AG04450 (cell line): Measurements from ENCODE around the gene CIITA. TPM values are rescaled to one million over a fixed set of nuclear protein-coding genes. Genes with fewer than 3 reads are reported as not detected.
"Not testable (repeated sequence)": the region's sequence is repeated elsewhere in the genome, so short reads cannot be mapped to it uniquely, and the experiment has no call there.

ENCODE experiments used
- CTCF ChIA-PET: fragments of 300-600, 350-600 bp; formaldehyde crosslinking; extraction: SDS; loops from one replicate; lab custom pipeline; 2022; ENCODE audit warnings: antibody characterized with exemption, inconsistent platforms; lab: Charles Lee
- POLR2A ChIA-PET: fragments of 350-600 bp; formaldehyde crosslinking; extraction: SDS; loops from one replicate; lab custom pipeline; 2021; ENCODE audit warnings: antibody characterized with exemption, inconsistent platforms; lab: Yijun Ruan, JAX
- DNase-seq: peaks from one replicate; pipeline ENCODE4 v3.0.0-alpha.2; 2011; ENCODE audit warnings: low read depth, low spot score
- H3K27ac ChIP-seq: one replicate; pipeline ENCODE4 v1.5.1; 2012; ENCODE audit warnings: low read depth, low read length, control low read depth
- H3K27me3 ChIP-seq: one replicate; pipeline ENCODE4 v1.6.0; 2012; ENCODE audit warnings: low read length; ENCODE audit not compliant: control insufficient read depth, insufficient read depth
- H3K4me3 ChIP-seq: 2 replicates; pipeline ENCODE4 v1.5.1; 2011; ENCODE audit warnings: mild to moderate bottlenecking, low read depth, low read length, control low read depth
- H3K9me3 ChIP-seq: 2 replicates; pipeline ENCODE4 v1.5.1; 2012; ENCODE audit warnings: low read length; ENCODE audit not compliant: control insufficient read depth, insufficient read depth
- polyA plus RNA-seq: library from polyadenylated mRNA; depleted of rRNA; stranded (reverse); fragments of >200 nt; gene quantifications from 2 replicates; pipeline ENCODE4 v1.2.3, GENCODE V29; 2011
- TF ChIP-seq, protein P1 (sequence below): IDR thresholded peaks from 2 replicates; pipeline ENCODE4 v1.5.1; 2011; ENCODE audit warnings: low read depth, low read length, control low read depth, inconsistent platforms

CIITA gene
- polyA plus RNA-seq, 1 experiment, result 0.04 TPM

DNA sequence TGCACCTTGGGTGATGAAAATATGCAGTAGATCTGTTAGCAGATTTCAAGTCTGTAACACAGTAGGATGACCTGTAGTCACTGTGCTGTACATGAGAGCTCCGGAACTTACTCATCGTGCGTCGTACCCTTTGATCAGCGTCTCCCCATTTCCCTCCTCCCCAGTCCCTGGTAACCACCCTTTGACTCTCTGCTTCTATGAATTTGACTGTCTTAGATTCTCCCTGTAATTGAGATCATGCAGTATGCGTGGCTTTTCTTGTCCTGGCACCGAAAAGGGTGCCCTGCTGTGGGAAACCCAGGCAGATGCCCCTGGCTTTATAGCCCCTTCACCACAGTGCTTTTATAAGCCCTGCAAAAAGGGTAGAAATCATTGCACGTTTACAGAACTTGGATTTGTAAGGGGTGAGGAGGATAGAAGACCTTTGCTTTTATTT, 87.9 kb downstream of the CIITA start:
- Histone ChIP-seq H3K9me3 (no peaks in the 10 kb centered on the region), H3K27ac (no peak overlapping the region), H3K4me3 (no peak overlapping the region), H3K27me3 (no peaks in the 10 kb centered on the region)
- no peak for DNase-seq
- ChIA-PET CTCF (interaction anchor here (0.5 to 5.7 kb wide), 15 partner anchors 11 to 423 kb away, joined by 3 to 92 read pairs (median 7); partner anchors contain the start of gene SOCS1), POLR2A (interaction anchor here (1.3 to 4.3 kb wide), 2 partner anchors 287 to 291 kb away, joined by 7 to 39 read pairs; partner anchors contain the start of gene SOCS1)
- TF ChIP-seq, protein P1, sequence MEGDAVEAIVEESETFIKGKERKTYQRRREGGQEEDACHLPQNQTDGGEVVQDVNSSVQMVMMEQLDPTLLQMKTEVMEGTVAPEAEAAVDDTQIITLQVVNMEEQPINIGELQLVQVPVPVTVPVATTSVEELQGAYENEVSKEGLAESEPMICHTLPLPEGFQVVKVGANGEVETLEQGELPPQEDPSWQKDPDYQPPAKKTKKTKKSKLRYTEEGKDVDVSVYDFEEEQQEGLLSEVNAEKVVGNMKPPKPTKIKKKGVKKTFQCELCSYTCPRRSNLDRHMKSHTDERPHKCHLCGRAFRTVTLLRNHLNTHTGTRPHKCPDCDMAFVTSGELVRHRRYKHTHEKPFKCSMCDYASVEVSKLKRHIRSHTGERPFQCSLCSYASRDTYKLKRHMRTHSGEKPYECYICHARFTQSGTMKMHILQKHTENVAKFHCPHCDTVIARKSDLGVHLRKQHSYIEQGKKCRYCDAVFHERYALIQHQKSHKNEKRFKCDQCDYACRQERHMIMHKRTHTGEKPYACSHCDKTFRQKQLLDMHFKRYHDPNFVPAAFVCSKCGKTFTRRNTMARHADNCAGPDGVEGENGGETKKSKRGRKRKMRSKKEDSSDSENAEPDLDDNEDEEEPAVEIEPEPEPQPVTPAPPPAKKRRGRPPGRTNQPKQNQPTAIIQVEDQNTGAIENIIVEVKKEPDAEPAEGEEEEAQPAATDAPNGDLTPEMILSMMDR, result no peak

- H3K27ac ChIP-seq, result no peak overlapping the region
- H3K9me3 ChIP-seq, result no peaks in the 10 kb centered on the region
- POLR2A ChIA-PET, result interaction anchor here (1.3 to 4.3 kb wide), 2 partner anchors 286 to 290 kb away, joined by 7 to 39 read pairs; partner anchors contain the start of gene SOCS1
- CTCF ChIA-PET, result interaction anchor here (2.8 to 5.7 kb wide), 3 partner anchors 11 to 389 kb away, joined by 19 to 92 read pairs (median 47); partner anchors contain the start of gene SOCS1
- TF ChIP-seq, protein P1, result no peak
- H3K4me3 ChIP-seq, result no peak overlapping the region
- DNase-seq, result no peak
- no peaks in the 10 kb centered on the region for H3K27me3 ChIP-seq
Observed at GRCh38 chr16:10965440-10966061, 88.5 kb downstream of the CIITA start.

- Histone ChIP-seq H3K4me3 (no peak overlapping the region), H3K9me3 (no peaks in the 10 kb centered on the region), H3K27ac (no peak overlapping the region), H3K27me3 (no peaks in the 10 kb centered on the region)
- ChIA-PET POLR2A (interaction anchor here (4.3 kb wide), 1 partner anchor 290 kb away, joined by 39 read pairs; the partner anchor contains the start of gene SOCS1), CTCF (interaction anchor here (1.0 to 4.6 kb wide), 2 partner anchors 12 to 389 kb away, joined by 4 to 47 read pairs; no protein-coding TSS in a partner anchor)
- no peak for DNase-seq
- TF ChIP-seq, protein P1, result no peak
Observed at GRCh38 chr16:10966129-10966528, 89.1 kb downstream of the CIITA start.

- ChIA-PET POLR2A (interaction anchor here (4.3 kb wide), 1 partner anchor 289 kb away, joined by 39 read pairs; the partner anchor contains the start of gene SOCS1), CTCF (interaction anchor here (1.0 to 3.5 kb wide), 2 partner anchors 12 to 290 kb away, joined by 4 to 31 read pairs; partner anchors contain the start of gene SOCS1)
- not testable (repeated sequence) for H3K27ac ChIP-seq, H3K4me3 ChIP-seq, H3K27me3 ChIP-seq, H3K9me3 ChIP-seq, DNase-seq
Observed at GRCh38 chr16:10966559-10966958, 89.6 kb downstream of the CIITA start.

DNA sequence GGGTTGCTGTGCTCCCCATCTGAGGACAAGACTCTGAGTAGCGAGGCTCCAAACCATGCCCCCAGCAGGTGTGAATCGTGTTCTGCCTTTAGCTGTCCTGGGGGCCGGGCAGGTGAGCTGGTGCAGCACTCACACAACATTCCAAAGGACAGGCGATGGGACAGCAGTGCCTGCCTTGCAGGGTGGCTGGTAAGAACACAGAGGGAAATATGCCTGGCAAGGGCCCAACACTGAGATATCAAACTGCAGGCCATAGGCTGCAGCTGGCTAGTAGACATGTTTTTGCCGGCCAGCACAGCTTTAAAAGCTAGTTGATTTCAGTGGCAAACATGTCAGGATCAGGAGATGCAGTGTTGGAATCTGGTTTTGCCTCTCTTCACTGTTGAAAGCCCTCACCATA, 91.0 kb downstream of the CIITA start:
- ChIA-PET CTCF (interaction anchor here (0.6 to 3.5 kb wide), 6 partner anchors 123 to 439 kb away, joined by 3 to 31 read pairs (median 6); partner anchors contain the start of gene SOCS1), POLR2A (interaction anchor here (0.6 to 3.0 kb wide), 2 partner anchors 83 to 288 kb away, joined by 3 to 20 read pairs; partner anchors contain the start of gene SOCS1)
- Histone ChIP-seq H3K27me3 (no peaks in the 10 kb centered on the region), H3K27ac (no peak overlapping the region), H3K4me3 (no peak overlapping the region), H3K9me3 (no peaks in the 10 kb centered on the region)
- DNase-seq, result no peak
- TF ChIP-seq, protein P1, result no peak
